Thymus (tissue), 11 donors: ENCODE data around the gene AARS1. TPM values are rescaled to one million over a fixed set of nuclear protein-coding genes. Genes with fewer than 3 reads are reported as not detected.
"Not testable (repeated sequence)": the region's sequence is repeated elsewhere in the genome, so short reads cannot be mapped to it uniquely, and the experiment has no call there.

ENCODE experiments used
- DNase-seq, 9 donors: peaks; one replicate each; pipeline ENCODE4 v3.0.0-alpha.2; 2013; ENCODE audit warnings: low spot score in 9 of 9, low read depth in 6 of 9, missing footprints in 1 of 9
- H3K27ac ChIP-seq, 2 donors: one replicate each; pipeline ENCODE4 v1.5.1; 2013; ENCODE audit warnings: control low read depth in 1 of 2, low read depth in 1 of 2, low read length in 1 of 2, mild to moderate bottlenecking in 1 of 2, moderate library complexity in 1 of 2
- H3K27me3 ChIP-seq, 2 donors: one replicate each; pipeline ENCODE4 v1.5.1; 2013; ENCODE audit warnings: low read length in 1 of 2; ENCODE audit not compliant: control insufficient read depth in 2 of 2, insufficient read depth in 1 of 2
- H3K36me3 ChIP-seq, 2 donors: one replicate each; pipeline ENCODE4 v1.5.1; 2013; ENCODE audit warnings: low read length in 1 of 2, mild to moderate bottlenecking in 1 of 2, moderate library complexity in 1 of 2; ENCODE audit not compliant: control insufficient read depth in 2 of 2, insufficient read depth in 2 of 2
- H3K4me1 ChIP-seq, 2 donors: one replicate each; pipeline ENCODE4 v1.5.1; 2013; ENCODE audit warnings: low read length in 2 of 2; ENCODE audit not compliant: control insufficient read depth in 2 of 2, insufficient read depth in 2 of 2
- H3K4me3 ChIP-seq, 2 donors: one replicate each; pipeline ENCODE4 v1.5.1; 2013; ENCODE audit warnings: low read length in 2 of 2, control low read depth in 1 of 2, mild to moderate bottlenecking in 1 of 2
- H3K9me3 ChIP-seq, 2 donors: one replicate each; pipeline ENCODE4 v1.5.1; 2013; ENCODE audit warnings: low read length in 1 of 2, mild to moderate bottlenecking in 1 of 2; ENCODE audit not compliant: control insufficient read depth in 2 of 2, insufficient read depth in 1 of 2
- WGBS: extraction: QIAGEN DNeasy Blood & Tissue Kit; methylation state at CpG from one replicate; pipeline ENCODE4 v1.1.7; 2013; 5-methylcytosine and 5-hydroxymethylcytosine counted together
- polyA plus RNA-seq: library from polyadenylated mRNA; stranded (reverse); fragments of 200-250 nt; gene quantifications from one replicate; pipeline ENCODE4 v1.2.3, GENCODE V29; 2013
- total RNA-seq: library from RNA; stranded (reverse); fragments of 120-200 nt; gene quantifications from one replicate; pipeline ENCODE4 v1.2.4, GENCODE V29; 2013
- donor health status: healthy.

AARS1 gene
- total and polyA plus RNA-seq, 2 donors = 27.0 to 52.7 TPM

DNA sequence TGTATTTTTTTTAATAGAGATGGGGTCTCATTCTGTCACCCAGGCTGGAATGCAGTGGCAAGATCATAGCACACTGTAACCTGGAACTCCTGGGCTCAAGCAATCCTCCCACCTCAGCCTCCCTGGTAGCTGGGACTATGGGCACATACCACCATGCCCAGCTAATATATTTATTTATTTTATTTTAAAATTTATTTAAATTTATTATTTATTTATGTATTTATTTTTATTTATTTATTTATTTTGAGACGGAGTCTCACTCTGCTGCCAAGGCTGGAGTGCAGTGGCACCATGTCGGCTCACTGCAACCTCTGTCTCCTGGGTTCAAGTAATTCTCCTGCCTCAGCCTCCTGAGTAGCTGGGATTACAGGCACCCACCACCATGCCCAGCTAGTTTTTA is 18.4 kb upstream of the AARS1 start:
- WGBS = 97% methylated on average over 2 of the region's 2 CpGs
- not testable (repeated sequence) for H3K4me3 ChIP-seq, H3K36me3 ChIP-seq, H3K9me3 ChIP-seq, H3K27me3 ChIP-seq, DNase-seq, H3K27ac ChIP-seq, H3K4me1 ChIP-seq

GRCh38 chr16:70306880-70307279 is 17.6 kb upstream of the AARS1 start:
- Histone ChIP-seq H3K9me3 (no peaks in the 10 kb centered on the region), H3K36me3 (no peaks in the 10 kb centered on the region), H3K27me3 (no peaks in the 10 kb centered on the region), H3K4me1 (no peaks in the 10 kb centered on the region), H3K4me3 (no peak overlapping the region), H3K27ac (no peak overlapping the region)
- no peak for DNase-seq
- WGBS = 99% methylated on average over 2 of the region's 2 CpGs

DNA sequence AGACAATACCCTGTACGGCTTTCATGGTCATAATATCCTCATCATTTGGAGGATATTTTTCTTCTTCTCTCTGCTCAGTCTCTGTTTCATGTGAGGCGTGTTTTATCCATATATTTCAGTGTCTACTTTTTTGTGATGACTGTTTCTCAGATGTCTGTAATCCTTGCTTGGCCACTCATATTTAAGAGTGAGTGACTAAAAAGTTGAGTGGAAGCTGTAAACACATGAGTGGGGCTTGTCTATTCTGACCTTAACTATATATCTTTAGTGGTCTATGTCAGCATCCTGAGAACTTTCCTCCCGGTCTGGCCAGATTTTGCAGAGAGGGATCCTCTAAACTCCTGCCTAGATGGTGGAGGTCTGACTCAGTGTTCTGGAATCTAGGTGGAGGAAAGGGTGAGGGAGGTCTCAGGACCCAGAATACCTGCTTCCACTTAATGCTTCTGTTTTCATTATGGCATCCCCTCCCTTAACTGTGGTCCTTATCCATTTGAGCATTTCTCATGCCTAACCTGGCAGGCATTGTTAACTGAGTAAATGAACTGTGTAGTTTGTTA is 15.7 kb upstream of the AARS1 start:
- H3K36me3 ChIP-seq = no peaks in the 10 kb centered on the region
- H3K4me1 ChIP-seq = no peaks in the 10 kb centered on the region
- H3K9me3 ChIP-seq = peaks cover 3 to 7% of the 10 kb centered on the region in 2 donors
- H3K4me3 ChIP-seq = no peak overlapping the region
- 93% methylated on average over 3 of the region's 3 CpGs for WGBS
- H3K27ac ChIP-seq = no peak overlapping the region
- no peaks in the 10 kb centered on the region for H3K27me3 ChIP-seq
- DNase-seq = no peak

DNA sequence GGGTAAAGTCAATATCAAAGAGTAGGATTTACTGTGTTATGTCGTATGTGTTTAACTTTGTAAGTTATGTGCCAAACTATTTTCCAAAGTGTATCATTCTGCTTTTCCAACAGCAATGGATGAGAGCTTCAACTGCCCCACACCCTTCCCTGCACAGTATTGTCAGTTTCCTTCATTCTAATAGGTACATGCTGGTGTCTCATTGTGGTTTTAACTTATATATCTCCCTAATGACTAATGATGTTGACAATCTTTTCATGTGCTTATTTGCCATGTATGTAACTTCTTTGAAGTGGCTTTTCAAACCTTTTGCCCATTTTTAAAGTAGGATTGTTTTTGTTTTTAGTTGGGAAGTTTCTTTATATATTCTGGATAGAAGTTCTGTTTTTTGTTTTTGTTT is 13.4 kb upstream of the AARS1 start:
- Histone ChIP-seq H3K4me3 (no peak overlapping the region), H3K4me1 (peaks cover 0 to 10% of the 10 kb centered on the region in 2 donors), H3K27me3 (no peaks in the 10 kb centered on the region), H3K36me3 (no peaks in the 10 kb centered on the region), H3K27ac (no peak overlapping the region), H3K9me3 (peaks cover 3 to 7% of the 10 kb centered on the region in 2 donors)
- 98% methylated on average over 1 of the region's 1 CpG for WGBS
- no peak for DNase-seq

GRCh38 chr16:70301121-70301520 is 11.8 kb upstream of the AARS1 start:
- DNase-seq = no peak
- Histone ChIP-seq H3K27ac (no peak overlapping the region), H3K27me3 (no peaks in the 10 kb centered on the region), H3K4me1 (peaks cover 0 to 10% of the 10 kb centered on the region in 2 donors), H3K4me3 (no peak overlapping the region), H3K36me3 (no peaks in the 10 kb centered on the region), H3K9me3 (peaks cover 3 to 7% of the 10 kb centered on the region in 2 donors)
- WGBS = 99% methylated on average over 1 of the region's 1 CpG

DNA sequence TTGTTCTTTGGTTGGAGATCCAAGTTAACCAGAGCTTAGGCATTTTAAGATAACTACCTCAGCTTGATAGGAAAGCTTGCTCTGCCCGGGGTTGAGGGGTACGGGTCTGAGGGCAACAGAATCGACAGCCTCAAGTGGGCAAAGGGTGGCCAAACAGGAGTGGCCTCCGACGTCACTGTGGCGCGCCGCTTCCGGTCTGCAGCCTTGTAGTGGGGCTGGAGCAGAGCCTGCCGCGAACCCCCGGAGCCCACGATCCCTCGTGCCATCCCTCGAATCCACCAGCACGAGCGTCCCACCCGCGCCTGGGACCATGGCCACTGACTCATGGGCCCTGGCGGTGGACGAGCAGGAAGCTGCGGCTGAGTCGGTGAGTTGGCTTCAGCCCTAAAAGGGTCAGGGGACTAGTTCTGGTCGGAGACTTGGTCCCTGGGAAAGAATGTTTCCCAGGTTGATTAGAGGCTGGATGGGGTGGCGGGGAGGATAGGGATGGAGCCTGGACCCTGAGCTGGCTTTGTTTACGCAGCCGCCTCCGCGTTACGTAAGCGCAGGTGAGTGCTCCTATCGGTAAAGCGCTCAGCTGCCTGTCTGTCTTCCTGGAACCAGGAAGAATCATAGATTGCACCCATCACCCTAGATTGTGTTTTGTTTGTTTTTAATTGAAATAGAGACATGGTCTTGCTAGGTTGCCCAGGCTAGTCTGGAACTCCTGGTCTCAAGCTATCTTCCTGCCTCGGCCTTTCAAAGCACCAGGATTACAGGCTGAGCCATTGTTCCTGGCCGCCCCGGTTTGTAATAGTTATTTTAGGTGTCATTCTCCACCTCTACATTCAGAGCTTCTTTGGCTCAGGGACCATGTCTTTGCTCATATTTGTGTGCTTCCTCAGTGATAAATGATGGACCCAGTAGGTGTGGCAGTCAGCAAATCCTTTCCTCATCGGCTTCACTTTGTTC is 10.0 kb upstream of the AARS1 start, which contains the start of gene DDX19B:
Gene DDX19B, plus strand, starts transcription at position 199 of the 951 bp plus-strand sequence. Its CDS starts 112 bp downstream, at position 311.
- peak within 1 kb of the TSS; percentile 78 to 93 for H3K27ac ChIP-seq
- peak; percentile 24 to 73 (median 45) for DNase-seq
- peaks cover 0 to 10% of the 10 kb centered on the region in 2 donors for H3K4me1 ChIP-seq
- no peaks in the 10 kb centered on the region for H3K36me3 ChIP-seq
- H3K27me3 ChIP-seq = no peaks in the 10 kb centered on the region
- H3K9me3 ChIP-seq = peaks cover 3 to 7% of the 10 kb centered on the region in 2 donors
- 2% methylated on average over 37 of the region's 37 CpGs for WGBS
- peak within 1 kb of the TSS; percentile 80 to 83 for H3K4me3 ChIP-seq

DNA sequence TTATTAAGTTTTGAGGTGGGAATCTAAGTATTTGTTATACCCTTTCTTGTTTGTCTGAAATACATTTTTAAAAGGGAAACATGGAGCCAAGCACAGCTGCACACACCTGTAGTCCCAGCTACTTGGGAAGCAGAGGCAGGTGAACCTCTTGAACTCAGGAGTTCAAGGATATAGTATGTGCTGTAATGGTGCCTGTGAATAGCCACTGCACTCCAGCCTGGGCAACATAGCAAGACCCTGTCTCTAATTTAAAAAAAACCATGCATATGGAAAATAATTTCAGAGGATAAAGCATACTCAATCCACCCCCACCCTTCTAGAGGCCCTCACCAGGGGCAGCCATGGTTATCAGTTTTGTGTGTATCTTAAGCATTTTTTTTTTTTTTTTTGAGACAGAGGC is 6.3 kb upstream of the AARS1 start:
- H3K4me3 ChIP-seq = no peak overlapping the region
- no peak overlapping the region for H3K27ac ChIP-seq
- no peaks in the 10 kb centered on the region for H3K36me3 ChIP-seq
- no peak for DNase-seq
- peaks cover 2 to 6% of the 10 kb centered on the region in 2 donors for H3K9me3 ChIP-seq
- no peaks in the 10 kb centered on the region for H3K27me3 ChIP-seq
- peaks cover 0 to 10% of the 10 kb centered on the region in 2 donors for H3K4me1 ChIP-seq

- 98% methylated on average over 28 of the region's 28 CpGs for WGBS
- Histone ChIP-seq H3K27me3 (no peaks in the 10 kb centered on the region), H3K4me3 (no peak overlapping the region), H3K36me3 (no peaks in the 10 kb centered on the region), H3K27ac (no peak overlapping the region), H3K4me1 (peaks cover 4 to 11% of the 10 kb centered on the region in 2 donors), H3K9me3 (no peaks in the 10 kb centered on the region)
- no peak for DNase-seq
Observed at GRCh38 chr16:70294385-70295025, 5.2 kb upstream of the AARS1 start.

- not testable (repeated sequence) for H3K9me3 ChIP-seq, DNase-seq, H3K27ac ChIP-seq, H3K27me3 ChIP-seq, H3K36me3 ChIP-seq, H3K4me3 ChIP-seq
- H3K4me1 ChIP-seq = peaks cover 4 to 14% of the 10 kb centered on the region in 2 donors
- WGBS = 98% methylated on average over 11 of the region's 11 CpGs
Observed at GRCh38 chr16:70292148-70292547, 2.8 kb upstream of the AARS1 start.
